HG03066 (cell line): ENCODE results near the gene MIP.
"Not testable (repeated sequence)": the region's sequence is repeated elsewhere in the genome, so short reads cannot be mapped to it uniquely, and the experiment has no call there.

Experiments
- ATAC-seq: cut with Tn5 transposase; IDR thresholded peaks from one replicate; pipeline ENCODE4 v1.9.1; 2021; ENCODE audit warnings: low read depth; ENCODE audit not compliant: unreplicated experiment

Gene MIP

DNA sequence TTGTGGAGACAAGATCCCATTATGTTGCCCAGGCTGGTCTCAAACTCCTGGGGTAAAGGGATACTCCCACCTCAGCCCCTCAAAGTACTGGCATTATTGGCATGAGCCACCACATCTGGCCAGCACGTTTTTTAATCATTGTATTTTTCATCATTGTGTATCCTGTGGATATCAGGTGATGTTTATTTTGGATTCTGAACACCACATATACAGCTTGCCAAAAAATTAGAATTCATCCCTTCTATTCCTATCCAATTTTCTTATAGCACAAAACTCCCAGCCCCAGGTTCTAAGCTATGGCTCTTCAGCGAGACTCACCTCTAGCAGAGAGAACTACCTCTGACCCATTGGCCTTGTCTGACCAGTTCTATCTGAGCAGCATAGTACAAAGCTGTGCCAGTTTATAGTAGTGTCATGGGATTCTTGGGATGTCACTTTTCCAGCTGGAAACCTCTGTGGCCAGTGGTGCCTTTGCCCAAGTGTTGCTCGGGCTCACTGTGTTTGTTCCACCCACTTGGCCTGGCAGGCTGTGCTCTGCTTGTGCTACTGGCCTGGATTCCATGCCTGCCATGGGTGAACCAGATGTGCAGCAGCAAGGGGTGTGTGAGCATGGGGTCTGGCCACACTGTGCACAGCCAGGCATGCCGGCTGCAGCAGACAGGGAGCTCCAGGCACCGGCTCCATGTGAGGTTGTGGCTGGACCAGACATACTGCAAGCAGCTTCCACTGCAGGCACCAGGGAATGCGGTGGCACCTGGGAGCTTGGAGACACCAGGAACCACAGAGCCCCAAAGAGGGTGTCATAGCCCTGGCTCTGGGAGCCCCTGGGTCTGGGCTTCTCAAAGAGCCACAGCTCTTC, 42.4 kb downstream of the MIP start:
- ATAC-seq: no peak

- ATAC-seq: no peak
Observed at GRCh38 chr12:56410768-56411167, 43.7 kb downstream of the MIP start.

- ATAC-seq: no peak
Observed at GRCh38 chr12:56408799-56409417, 45.5 kb downstream of the MIP start.

DNA sequence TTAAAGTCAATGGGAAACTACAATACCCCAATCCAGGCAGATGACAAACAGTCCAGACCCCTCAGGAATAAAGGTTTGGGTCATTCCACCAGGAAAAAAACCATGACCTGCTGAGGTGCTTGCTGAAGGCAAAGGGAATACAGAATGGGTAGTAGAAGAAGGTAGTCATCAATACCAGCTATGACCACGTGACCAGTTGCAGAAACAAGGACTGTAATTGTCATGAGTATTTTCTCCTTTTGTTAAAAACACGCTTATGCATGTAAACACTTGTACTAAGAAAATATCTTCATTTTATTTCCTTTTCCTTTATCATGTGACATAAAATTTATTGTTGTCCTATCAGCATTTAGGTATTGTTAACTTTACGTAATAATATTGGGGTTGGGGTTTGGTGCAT, 50.2 kb downstream of the MIP start:
- not testable (repeated sequence) for ATAC-seq

DNA sequence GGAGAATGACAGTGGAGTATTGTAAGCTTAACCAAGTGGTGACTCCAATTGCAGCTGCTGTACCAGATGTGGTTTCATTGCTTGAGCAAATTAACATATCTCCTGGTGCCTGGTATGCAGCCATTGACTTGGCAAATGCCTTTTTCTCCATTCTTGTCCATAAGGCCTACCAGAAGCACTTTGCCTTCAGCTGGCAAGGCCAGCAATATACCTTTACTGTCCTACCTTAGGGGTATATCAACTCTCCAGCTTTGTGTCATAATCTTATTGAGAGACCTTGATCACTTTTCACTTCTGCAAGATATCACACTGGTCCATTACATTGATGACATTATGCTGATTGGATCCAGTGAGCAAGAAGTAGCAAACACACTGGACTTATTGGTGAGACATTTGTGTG, 52.8 kb downstream of the MIP start:
- not testable (repeated sequence) for ATAC-seq

DNA sequence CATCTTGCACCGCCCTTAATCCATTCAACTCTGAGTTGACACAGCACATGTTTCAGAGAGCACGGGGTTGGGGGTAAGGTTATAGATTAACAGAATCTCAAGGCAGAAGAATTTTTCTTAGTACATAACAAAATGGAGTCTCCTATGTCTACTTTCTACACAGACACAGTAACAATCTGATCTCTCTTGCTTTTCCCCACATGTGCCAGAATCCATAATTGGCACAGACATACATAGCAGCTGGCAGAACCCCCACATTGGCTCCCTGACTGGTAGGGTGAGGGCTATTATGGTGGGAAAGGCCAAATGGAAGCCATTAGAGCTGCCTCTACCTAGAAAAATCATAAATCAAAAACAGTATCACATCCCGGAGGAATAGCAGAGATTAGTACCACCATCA, 53.3 kb downstream of the MIP start:
- ATAC-seq: not testable (repeated sequence)
